ENCODE measurements around the gene SH3RF1. TPM values are rescaled to one million over a fixed set of nuclear protein-coding genes. Genes with fewer than 3 reads are reported as not detected.

Gene SH3RF1
- total and polyA plus RNA-seq, 4 donors = 5.3 to 33.1 (median 16.3) TPM

DNA sequence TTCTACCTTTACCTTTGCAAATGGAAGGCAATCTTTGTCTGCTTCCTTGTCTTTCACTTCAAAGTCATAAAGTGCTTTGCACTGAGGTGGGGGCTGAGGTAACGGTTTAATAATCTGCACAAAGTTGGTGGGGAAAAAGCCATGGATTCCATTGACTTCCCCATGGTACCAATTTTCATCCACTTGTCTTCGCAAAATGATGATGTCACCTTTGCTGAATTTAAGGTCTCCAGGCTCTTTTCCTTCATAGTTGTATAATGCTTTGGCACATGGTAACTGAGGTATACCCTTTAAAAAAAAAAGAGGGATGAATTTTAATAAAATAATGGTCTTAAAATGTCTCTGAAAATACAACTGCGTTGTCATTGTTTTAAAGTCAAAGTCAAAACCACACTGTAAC, 114.4 kb downstream of the SH3RF1 start:
- no peaks in the 10 kb centered on the region for H3K27me3 ChIP-seq (ENCODE audit: control insufficient read depth in 3 of 3, insufficient read depth in 3 of 3, low read length in 2 of 3)
- H3K36me3 ChIP-seq (ENCODE audit: control insufficient read depth in 4 of 4, insufficient read depth in 4 of 4, low read length in 4 of 4) = peaks cover 2 to 6% (median 4%) of the 10 kb centered on the region in 4 donors
- no peak overlapping the region for H3K4me3 ChIP-seq
- no peak for DNase-seq
- TF ChIP-seq, protein P1, sequence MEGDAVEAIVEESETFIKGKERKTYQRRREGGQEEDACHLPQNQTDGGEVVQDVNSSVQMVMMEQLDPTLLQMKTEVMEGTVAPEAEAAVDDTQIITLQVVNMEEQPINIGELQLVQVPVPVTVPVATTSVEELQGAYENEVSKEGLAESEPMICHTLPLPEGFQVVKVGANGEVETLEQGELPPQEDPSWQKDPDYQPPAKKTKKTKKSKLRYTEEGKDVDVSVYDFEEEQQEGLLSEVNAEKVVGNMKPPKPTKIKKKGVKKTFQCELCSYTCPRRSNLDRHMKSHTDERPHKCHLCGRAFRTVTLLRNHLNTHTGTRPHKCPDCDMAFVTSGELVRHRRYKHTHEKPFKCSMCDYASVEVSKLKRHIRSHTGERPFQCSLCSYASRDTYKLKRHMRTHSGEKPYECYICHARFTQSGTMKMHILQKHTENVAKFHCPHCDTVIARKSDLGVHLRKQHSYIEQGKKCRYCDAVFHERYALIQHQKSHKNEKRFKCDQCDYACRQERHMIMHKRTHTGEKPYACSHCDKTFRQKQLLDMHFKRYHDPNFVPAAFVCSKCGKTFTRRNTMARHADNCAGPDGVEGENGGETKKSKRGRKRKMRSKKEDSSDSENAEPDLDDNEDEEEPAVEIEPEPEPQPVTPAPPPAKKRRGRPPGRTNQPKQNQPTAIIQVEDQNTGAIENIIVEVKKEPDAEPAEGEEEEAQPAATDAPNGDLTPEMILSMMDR (IDR thresholded peaks at IDR 0.05; ENCODE audit: control extremely low read depth, extremely low read depth) = no peak
- no peak for ATAC-seq (ENCODE audit: insufficient read depth, low FRiP score)
- WGBS, 2 donors = 97% methylated on average over 3 of the region's 3 CpGs
- H3K9me3 ChIP-seq (ENCODE audit: control insufficient read depth in 4 of 4, insufficient read depth in 3 of 4, low read length in 3 of 4) = no peaks in the 10 kb centered on the region
- H3K4me1 ChIP-seq (ENCODE audit: control insufficient read depth in 5 of 5, insufficient read depth in 5 of 5, low read length in 5 of 5) = peaks cover 0 to 70% (median 5%) of the 10 kb centered on the region in 5 donors
- H3K27ac ChIP-seq (ENCODE audit: low read depth in 1 of 2, low read length in 1 of 2) = no peak overlapping the region
- no peak overlapping the region for H3K9ac ChIP-seq (ENCODE audit: insufficient read depth in 1 of 2, low read length in 2 of 2)

DNA sequence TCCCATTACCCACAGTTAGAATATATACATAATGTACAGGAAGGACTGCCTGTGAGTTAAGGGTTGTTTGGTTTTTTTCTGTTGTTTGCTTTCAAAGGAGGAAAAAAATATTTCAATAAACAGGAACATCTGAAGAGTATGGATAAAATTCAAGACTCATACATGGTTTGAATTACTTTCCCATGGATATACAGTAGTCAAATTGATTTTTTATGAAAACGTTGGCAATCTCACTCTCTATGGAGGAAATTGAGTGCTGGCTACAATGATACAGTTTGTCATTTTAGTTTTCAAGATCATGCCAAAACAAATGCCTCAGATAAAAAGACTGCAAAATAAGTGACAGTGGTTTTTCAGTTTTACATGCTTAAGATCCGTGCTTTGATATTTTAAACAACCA, 116.6 kb downstream of the SH3RF1 start:
- H3K36me3 ChIP-seq (ENCODE audit: control insufficient read depth in 4 of 4, insufficient read depth in 4 of 4, low read length in 4 of 4) = peaks cover 2 to 9% (median 5%) of the 10 kb centered on the region in 4 donors
- 62 to 71% methylated on average over 2 of the region's 2 CpGs for WGBS, 2 donors
- no peak overlapping the region for H3K27ac ChIP-seq (ENCODE audit: low read depth in 1 of 2, low read length in 1 of 2)
- peaks cover 0 to 55% (median 5%) of the 10 kb centered on the region in 5 donors for H3K4me1 ChIP-seq (ENCODE audit: control insufficient read depth in 5 of 5, insufficient read depth in 5 of 5, low read length in 5 of 5)
- H3K27me3 ChIP-seq (ENCODE audit: control insufficient read depth in 3 of 3, insufficient read depth in 3 of 3, low read length in 2 of 3) = no peaks in the 10 kb centered on the region
- peak overlapping the region in 1 of 2 donors; percentile 10 for H3K9ac ChIP-seq (ENCODE audit: insufficient read depth in 1 of 2, low read length in 2 of 2)
- DNase-seq (peak in 2 of 3 donors; percentile 70 to 73), ATAC-seq (ENCODE audit: insufficient read depth, low FRiP score) (no peak)
- H3K9me3 ChIP-seq (ENCODE audit: control insufficient read depth in 4 of 4, insufficient read depth in 3 of 4, low read length in 3 of 4) = no peaks in the 10 kb centered on the region
- H3K4me3 ChIP-seq = no peak overlapping the region
- TF ChIP-seq, protein P1 (IDR thresholded peaks at IDR 0.05; ENCODE audit: control extremely low read depth, extremely low read depth) = no peak

DNA sequence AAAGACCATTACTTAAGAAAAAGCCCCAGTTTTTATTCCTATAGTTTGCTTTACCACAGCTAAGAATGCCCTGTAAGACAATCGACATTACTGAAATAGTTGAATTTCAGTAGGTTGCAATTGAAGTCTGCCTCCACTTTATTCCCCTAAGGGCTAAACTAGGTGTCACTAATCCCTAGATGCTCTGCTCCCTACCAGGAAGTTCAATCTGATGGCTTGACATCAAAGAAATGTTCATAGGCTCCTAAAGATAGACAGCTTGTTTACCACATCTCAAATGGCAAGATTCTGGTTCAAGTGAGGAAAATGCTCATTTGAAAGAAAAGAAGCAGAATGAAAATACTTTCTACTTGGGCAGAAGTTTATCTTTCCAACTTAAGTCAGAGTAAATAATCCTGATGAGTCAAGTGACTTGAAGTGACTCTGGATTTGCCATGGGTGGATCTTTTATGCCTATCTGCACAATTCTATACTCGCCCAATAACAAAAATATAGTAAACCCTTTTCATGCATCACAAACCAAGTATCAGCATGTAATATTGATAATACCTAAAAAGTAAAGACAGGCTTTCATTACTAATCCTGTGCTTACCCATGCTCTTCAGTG, 117.2 kb downstream of the SH3RF1 start:
- Histone ChIP-seq H3K4me3 (no peak overlapping the region), H3K36me3 (ENCODE audit: control insufficient read depth in 4 of 4, insufficient read depth in 4 of 4, low read length in 4 of 4) (peaks cover 4 to 12% (median 5%) of the 10 kb centered on the region in 4 donors), H3K4me1 (ENCODE audit: control insufficient read depth in 5 of 5, insufficient read depth in 5 of 5, low read length in 5 of 5) (peaks cover 0 to 50% (median 5%) of the 10 kb centered on the region in 5 donors), H3K27me3 (ENCODE audit: control insufficient read depth in 3 of 3, insufficient read depth in 3 of 3, low read length in 2 of 3) (no peaks in the 10 kb centered on the region), H3K9me3 (ENCODE audit: control insufficient read depth in 4 of 4, insufficient read depth in 3 of 4, low read length in 3 of 4) (no peaks in the 10 kb centered on the region), H3K9ac (ENCODE audit: insufficient read depth in 1 of 2, low read length in 2 of 2) (no peak overlapping the region), H3K27ac (ENCODE audit: low read depth in 1 of 2, low read length in 1 of 2) (no peak overlapping the region)
- TF ChIP-seq, protein P1 (IDR thresholded peaks at IDR 0.05; ENCODE audit: control extremely low read depth, extremely low read depth) = no peak
- 81 to 86% methylated on average over 2 of the region's 2 CpGs for WGBS, 2 donors
- peak in 2 of 3 donors; percentile 36 to 50 for DNase-seq
- ATAC-seq (ENCODE audit: insufficient read depth, low FRiP score) = no peak

Measured in lung (tissue), 12 donors.